Measurements from ENCODE around the gene ZNF774.
"Not testable (repeated sequence)": the region's sequence is repeated elsewhere in the genome, so short reads cannot be mapped to it uniquely, and the experiment has no call there.

Gene ZNF774

GRCh38 chr15:90345857-90346256 lies 6.2 kb upstream of the ZNF774 start:
- DNase-seq = no peak

DNA sequence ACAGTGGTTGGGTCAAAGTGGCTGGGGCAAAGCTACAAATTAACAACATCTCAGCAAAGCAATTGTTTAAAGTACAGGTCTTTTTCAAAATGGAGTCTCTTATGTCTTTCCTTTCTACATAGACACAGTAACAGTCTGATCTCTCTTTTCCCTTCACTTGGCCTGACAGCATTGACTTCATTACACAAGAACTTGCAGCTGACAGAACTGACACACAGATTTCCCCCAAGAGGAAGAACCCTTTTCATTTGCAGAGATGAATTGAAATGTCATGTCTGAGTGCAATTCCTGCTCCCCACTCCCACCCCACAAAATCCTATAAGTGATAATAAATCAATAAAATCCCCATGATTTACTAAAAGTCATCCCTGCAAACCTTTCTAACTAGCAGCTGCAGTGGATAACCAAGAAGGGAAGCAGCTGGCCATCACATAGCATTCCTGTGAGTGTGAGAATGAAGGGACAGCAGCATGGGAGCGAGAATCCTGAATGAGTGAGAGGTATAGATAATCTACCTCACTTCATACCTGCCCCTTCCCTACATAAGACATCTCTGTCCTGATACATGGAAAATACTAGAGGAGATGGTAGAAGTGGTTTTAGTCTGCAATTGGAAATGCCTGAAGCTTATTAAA lies 4.5 kb upstream of the ZNF774 start:
- not testable (repeated sequence) for DNase-seq

GRCh38 chr15:90348456-90348855 lies 3.6 kb upstream of the ZNF774 start:
- DNase-seq = no peak

- DNase-seq = no peak
Observed at GRCh38 chr15:90349072-90349471, 3.0 kb upstream of the ZNF774 start.

DNA sequence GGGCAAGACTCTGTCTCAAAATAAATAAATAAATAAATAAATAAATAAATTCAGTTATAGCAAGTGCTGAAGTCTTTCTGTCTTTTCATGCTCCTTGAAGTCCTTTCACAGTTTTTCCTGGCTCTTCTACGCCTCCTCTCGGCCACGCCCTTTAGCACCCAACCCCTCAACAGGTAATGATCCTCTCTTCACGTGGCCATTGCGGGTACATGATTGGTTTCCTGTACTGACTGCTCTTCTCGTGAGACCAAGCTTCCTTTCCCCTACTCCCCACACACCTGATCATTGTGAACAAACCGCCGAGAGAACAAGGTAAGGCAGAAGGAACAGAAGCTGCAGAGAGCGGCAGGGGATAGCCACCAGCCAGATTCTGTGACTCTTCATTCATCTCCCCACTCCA lies 2.3 kb upstream of the ZNF774 start:
- DNase-seq = no peak

DNA sequence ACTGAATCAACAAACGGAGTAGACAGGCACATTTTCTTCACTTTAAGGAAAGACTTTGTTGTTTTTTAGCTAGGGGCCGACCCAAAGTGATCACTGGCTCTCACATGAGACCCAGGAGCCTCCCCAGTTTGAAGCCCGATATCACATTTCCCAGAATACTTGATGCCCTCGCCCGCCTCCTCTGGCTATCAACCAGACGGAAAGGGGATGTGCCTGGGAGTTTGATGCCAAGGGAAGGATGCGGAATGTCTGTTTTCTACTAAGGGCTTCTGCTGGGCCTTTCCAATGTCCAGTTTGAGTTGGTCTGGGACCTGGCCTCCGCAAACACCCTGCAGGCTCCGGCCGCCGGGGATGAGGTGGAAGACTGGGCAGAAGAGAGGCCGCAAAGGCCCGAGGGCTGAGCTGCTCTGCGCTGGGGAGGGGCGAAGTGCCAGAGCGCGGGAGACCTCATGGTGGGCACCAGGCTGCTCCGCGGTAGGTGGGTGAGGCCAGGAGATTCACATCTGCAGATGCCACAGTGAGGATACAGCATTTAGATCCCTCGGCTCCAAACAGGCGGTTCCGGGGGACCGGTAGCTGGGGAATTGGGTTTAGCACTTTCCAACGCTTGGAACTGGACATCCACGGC lies 491 bp upstream of the ZNF774 start:
- DNase-seq = peak; percentile 89

- no peak for DNase-seq
Observed at GRCh38 chr15:90354986-90355385, 2.9 kb downstream of the ZNF774 start.

DNA sequence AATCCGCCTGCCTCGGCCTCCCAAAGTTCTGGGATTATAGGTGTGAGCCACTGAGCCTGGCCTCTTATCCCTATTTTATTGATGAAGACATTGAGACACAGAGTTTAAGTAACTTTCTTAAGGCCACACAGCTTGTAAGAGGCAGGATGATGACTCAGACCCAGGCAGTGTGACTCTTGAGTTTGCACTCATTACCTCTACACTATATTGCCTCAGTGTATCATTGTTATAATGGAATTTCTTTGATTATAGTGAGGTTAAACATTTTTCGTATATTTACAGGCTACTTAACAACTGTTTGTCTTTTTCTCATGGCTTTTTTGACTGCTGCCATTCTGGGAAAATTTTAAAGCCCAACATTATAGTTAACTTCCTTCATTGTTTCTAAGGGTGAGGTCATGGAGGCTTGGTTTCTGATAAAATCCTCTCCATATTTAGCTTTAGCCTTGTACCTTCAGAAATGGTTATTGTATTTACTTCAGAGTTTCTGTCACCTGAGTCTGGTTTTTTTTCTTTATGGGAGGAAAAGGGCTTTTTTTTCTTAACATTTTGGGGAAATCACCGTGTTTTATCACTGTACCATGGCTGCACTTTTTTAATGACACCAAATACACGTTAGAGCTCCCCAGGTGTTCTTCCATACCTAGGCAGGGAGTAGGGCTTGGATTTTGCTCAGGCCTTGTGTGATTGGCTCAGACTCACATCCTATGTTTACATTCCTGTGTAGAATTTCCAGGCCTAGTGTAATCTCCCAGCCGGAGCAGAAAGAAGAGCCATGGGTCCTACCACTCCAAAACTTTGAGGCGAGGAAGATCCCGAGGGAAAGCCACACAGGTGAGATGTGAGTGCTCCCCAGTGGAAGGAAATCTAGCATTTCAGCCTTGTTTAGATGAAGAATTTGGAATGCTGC lies 6.3 kb downstream of the ZNF774 start:
- DNase-seq = no peak

DNA sequence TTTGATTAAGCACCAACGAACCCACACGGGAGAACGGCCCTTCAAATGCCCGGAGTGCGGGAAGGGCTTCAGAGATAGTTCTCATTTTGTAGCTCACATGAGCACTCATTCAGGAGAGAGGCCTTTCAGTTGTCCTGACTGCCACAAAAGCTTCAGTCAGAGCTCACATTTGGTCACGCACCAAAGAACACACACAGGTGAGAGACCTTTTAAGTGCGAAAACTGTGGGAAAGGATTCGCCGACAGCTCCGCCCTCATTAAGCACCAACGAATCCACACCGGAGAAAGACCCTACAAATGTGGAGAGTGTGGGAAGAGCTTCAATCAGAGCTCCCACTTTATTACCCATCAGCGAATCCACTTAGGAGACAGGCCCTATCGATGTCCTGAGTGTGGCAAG lies 8.7 kb downstream of the ZNF774 start:
- no peak for DNase-seq

- no peak for DNase-seq
Observed at GRCh38 chr15:90362936-90363212, 10.8 kb downstream of the ZNF774 start.

- no peak for DNase-seq
Observed at GRCh38 chr15:90364251-90364650, 12.2 kb downstream of the ZNF774 start.

- DNase-seq = no peak
Observed at GRCh38 chr15:90365414-90366055, 13.5 kb downstream of the ZNF774 start.

DNA sequence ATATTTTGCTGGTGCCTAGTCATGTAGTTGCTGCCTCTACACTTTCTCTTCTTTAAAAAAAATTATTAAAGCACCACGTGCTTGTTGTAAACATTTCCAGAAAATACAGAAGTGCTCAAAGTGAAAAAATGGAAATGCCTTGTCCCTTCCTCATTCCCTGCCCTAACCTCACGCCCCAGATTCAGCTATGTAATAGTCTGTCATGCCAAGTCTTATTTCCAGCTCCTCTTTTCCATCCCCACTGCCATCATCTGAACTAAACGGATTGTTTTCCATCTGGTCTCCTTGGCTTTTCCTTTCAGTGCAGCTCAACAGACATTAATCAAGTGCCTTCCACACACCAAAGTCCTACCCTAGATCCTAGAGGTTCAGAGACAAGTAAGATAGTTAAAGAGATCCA lies 15.5 kb downstream of the ZNF774 start:
- DNase-seq = no peak

DNA sequence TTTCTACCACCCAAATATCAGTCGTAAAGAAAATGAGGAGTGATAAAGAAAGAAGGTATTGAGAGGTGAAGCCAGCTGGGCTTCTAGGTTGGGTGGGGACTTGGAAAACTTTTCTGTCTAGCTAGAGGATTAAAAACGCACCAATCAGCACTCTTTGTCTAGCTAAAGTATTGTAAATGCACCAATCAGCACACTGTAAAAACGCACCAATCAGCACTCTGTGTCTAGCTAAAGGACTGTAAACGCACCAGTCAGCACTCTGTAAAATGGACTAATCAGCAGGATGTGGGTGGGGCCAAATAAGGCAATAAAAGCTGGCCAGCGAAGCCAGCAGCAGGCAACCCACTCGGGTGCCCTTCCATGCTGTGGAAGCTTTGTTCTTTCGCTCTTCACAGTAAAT lies 23.0 kb downstream of the ZNF774 start:
- DNase-seq = no peak

- no peak for DNase-seq
Observed at GRCh38 chr15:90376789-90377188, 24.7 kb downstream of the ZNF774 start.

GRCh38 chr15:90379263-90379662 lies 27.2 kb downstream of the ZNF774 start:
- no peak for DNase-seq

GRCh38 chr15:90381515-90381914 lies 29.4 kb downstream of the ZNF774 start:
- no peak for DNase-seq

GRCh38 chr15:90382320-90382719 lies 30.2 kb downstream of the ZNF774 start:
- DNase-seq = no peak

DNA sequence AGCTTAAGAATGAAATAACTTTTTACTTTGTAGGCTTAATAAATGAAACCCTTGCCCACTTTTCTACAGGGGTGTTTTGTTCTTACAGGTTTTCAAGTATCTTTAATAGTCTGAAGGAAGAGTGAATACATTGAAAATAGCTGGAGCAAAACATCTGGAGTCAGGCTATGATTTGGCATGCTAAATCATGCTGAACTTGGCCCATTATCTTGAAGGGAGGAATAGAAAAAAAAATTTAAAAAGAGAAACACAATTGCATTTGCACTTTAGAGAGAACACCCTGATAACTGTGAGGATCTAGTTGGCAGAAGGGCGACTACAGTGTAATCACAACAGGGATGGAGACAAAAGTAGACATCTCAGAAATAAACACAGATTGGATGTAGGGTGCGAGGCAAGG lies 34.1 kb downstream of the ZNF774 start:
- no peak for DNase-seq

- peak; percentile 73 for DNase-seq
Observed at GRCh38 chr15:90387534-90388461, 35.7 kb downstream of the ZNF774 start, which contains the start of gene IQGAP1. IQGAP1 (plus strand) TSS chr15:90388242; CDS start chr15:90388342, 100 bp downstream.

- DNase-seq = peak; percentile 86
Observed at GRCh38 chr15:90388462-90389380, 36.6 kb downstream of the ZNF774 start.
